ENCODE results near the gene RASGEF1C.

DNA sequence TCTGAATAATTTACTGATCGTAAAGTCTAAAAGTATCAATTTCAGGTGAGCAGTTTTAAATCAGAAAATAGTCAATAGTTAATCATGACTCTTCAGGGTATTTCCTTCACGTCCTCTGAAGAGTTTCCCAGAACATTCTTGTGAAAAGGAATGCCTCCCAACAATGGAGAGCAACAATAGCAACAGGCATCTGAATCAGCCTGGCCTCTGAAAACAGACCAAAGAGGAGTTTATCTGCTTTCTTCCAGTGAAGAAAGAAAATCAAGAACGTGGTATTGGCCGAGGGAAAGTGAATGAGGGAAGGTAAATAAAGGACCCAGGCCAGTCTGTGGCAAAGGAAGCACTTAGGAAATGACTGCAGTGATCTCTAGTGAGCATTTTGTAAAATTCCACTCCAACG lies 26.1 kb upstream of the RASGEF1C start:
- TF ChIP-seq, protein P1, sequence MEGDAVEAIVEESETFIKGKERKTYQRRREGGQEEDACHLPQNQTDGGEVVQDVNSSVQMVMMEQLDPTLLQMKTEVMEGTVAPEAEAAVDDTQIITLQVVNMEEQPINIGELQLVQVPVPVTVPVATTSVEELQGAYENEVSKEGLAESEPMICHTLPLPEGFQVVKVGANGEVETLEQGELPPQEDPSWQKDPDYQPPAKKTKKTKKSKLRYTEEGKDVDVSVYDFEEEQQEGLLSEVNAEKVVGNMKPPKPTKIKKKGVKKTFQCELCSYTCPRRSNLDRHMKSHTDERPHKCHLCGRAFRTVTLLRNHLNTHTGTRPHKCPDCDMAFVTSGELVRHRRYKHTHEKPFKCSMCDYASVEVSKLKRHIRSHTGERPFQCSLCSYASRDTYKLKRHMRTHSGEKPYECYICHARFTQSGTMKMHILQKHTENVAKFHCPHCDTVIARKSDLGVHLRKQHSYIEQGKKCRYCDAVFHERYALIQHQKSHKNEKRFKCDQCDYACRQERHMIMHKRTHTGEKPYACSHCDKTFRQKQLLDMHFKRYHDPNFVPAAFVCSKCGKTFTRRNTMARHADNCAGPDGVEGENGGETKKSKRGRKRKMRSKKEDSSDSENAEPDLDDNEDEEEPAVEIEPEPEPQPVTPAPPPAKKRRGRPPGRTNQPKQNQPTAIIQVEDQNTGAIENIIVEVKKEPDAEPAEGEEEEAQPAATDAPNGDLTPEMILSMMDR (conservative IDR thresholded peaks at IDR 0.05; ENCODE audit: low read length) = no peak
- TF ChIP-seq EZH2phosphoT487 (IDR thresholded peaks at IDR 0.05; ENCODE audit: borderline replicate concordance) = no peak
